Cardiac atrium fibroblast (primary cell): ENCODE results near the gene FXYD5. TPM values are rescaled to one million over a fixed set of nuclear protein-coding genes. Genes with fewer than 3 reads are reported as not detected.

Source experiments
- total RNA-seq: library from RNA; depleted of rRNA; stranded (reverse); fragments of >200 nt; gene quantifications from 2 replicates; pipeline ENCODE4 v1.2.3, GENCODE V29; 2015

The FXYD5 gene, protein sequence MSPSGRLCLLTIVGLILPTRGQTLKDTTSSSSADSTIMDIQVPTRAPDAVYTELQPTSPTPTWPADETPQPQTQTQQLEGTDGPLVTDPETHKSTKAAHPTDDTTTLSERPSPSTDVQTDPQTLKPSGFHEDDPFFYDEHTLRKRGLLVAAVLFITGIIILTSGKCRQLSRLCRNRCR
- total RNA-seq: 101 and 147 TPM in 2 replicates

DNA sequence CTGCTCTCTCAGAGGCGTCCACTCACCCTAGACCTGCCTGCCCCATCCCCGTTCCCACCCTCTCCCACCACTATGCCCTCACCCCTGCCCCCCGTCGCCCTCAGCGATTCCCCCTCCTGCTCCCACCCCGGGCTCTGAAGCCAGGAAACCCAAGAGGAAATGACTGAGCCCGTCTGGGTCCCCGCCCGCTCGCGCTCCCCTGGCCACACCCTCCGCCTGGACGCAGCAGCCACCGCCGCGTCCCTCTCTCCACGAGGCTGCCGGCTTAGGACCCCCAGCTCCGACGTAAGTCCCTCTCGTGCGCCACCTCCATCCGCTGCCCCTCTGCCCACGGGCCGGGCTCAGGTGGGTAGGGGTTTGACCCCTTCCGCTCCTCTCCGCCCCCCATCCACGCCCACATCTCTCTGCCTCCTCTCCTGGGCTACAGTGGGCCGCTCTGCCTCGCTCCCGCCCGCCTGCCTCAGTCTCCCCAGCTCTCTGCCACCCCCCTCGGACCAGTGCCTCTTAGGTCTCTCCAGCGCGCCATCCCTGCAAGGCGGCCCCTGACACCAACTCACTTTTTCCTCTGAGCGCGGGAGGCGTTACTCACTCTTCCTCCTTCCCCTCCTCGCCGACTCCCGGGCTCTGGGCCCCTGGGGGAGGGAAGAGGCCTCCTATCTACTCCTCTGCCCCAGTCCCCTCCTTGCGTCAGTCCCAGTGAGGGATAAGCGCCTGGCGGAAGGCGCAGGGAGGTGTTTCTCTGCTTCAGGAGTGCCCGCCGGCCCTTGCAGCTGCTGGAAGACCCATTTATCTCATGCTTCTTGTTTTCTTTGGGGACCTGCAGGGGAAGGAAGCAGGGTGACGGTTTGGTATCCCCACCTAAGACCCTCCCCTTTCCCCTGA, at the start of gene FXYD5:
FXYD5 (plus strand) TSS at position 211 of the 882 bp plus-strand sequence. CDS start 816 bp downstream, outside the sequence.

DNA sequence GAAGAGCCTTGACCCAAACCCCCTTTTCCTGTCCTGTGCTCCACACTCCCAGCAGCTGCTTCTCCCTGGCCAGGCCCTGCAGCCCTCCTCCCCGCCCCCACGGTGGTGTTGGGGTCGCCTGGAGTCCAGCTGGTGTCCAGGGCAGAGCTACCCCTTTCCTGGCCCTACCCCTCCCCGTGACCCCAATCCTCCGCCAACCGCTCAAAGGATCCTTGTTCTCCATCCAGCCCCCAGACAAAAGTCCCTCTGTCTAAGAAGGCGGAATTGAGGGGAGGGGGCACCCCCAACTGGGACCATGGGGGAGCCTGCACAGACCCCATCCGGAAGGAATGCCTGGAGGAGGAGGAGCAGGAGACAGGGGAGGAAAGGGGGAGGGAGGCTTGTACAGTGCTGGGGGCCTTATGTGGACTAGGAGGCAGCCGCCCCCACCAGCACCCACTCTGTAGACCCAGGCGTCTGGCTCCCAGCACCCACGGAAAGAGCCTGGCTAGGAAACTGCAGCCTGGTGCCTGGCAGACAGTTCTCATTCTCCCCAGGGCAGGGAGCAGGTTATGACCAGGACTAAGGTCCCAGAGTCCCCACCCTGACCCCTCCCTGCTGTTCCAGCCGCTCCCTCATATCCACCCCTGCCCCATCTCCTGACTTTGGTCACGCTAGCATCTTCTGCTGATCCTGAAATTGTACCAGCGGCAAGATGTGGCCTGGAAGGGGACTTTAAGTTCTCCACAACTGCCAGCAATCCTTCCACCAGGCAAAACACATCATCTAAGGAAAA, 39.2 kb upstream of the FXYD5 start, which contains the start of gene FXYD3:
FXYD3 (plus strand) TSS at position 647 of the 775 bp plus-strand sequence. CDS start 3,554 bp downstream, outside the sequence.

DNA sequence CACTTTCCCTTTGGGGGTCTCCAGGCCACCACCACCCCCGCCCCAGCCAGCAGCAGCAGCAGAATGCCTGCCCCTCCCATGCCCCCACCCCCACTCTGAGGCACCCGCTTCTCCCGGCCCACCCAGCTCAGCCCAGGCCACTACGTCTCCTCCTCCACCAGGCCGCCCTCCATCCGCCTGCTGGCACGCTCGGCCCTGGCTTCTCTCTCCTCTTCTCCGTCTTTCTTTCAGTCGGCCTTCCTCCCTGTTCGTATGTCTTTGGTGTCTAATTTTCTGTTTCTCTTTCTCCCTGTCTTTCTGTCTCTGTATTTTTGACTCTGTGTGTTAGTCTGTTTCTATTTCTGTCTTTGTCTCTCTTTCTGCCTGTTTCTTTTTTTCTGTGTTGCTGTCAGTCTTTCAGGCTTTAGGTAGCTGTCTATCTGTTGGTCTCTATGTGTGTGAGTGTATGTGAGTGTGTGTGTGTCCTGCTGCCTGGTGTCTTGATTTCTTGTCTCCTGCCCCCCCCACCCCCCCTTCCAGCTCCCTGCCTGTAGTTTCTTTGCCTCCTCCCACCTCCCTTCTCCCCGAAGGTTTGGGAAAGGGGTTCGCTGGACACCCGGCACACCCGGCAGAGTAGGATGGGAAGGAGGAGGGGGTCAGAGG, 19.8 kb upstream of the FXYD5 start, which contains the start of gene LGI4:
LGI4 (minus strand) TSS at position 459 of the 642 bp plus-strand sequence; CDS start at position 80, 379 bp downstream.

DNA sequence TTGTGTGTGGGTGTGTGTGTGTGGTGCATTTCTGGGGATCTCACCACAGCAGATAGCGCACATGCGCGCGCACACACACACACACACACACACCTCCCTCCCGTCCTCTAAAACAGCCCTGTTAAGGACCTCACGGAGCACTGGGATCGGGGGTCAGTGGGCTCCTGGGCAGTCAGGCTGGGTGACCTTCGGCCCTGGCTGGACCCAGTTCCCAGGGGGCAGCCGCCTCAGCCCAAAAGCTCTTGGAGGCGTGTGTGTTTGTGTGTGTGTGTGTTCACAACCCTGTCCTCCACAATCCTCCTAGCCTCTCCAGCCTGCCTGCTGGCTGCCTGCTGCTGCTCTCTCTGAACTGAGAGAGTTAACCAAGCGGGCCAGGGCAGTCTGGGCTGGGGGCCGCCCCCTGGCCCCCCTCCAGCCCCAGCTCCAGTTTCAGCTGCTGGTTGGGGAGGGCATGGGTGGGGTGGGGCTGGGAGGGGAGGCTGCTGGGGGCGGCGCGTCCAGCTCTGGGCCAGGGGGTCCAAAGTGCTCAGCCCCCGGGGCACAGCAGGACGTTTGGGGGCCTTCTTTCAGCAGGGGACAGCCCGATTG, 16.1 kb upstream of the FXYD5 start, which contains the start of gene FXYD1:
FXYD1 (plus strand) TSS at position 520 of the 588 bp plus-strand sequence. CDS start 1,256 bp downstream, outside the sequence.

DNA sequence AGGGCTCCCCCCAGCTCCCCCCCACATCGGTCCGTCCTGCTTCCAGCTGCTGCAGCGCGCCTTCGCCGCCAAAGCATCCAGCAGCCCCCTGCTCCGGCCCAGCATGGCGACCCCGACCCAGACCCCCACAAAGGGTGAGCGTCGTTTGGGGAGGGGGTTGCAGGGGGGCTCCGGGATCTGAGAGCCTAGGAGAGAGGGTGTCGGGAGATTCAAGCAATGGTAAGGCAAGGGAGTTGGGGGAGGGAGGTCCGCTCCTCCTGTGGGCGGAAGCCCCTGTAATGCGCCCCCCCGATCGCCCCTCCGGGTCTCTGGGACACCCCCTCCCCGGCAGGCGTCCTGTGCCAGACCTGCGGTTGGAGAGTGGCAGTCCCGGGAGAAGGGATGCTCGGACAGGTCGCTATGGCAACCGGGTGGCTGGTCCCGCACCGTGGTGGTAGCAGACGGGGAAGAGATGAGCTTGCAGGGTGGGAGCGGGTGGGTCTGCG, 11.3 kb upstream of the FXYD5 start, which contains the start of gene FXYD7:
FXYD7 (plus strand) TSS at position 25 of the 485 bp plus-strand sequence; CDS start at position 104, 79 bp downstream.

Other genes starting within 250 kb of the FXYD5 start
- 0.36 and 3.1 TPM in 2 replicates for gene ZNF30, start 227.8 kb upstream of the FXYD5 start, total RNA-seq
- gene ZNF792, start 190.5 kb upstream of the FXYD5 start, total RNA-seq: 2.9 and 3.1 TPM in 2 replicates
- gene GRAMD1A, start 154.4 kb upstream of the FXYD5 start, total RNA-seq: 51.4 and 69.8 TPM in 2 replicates
- 16.2 and 31.6 TPM in 2 replicates for gene SCN1B, start 124.3 kb upstream of the FXYD5 start, total RNA-seq
- gene HPN, start 113.0 kb upstream of the FXYD5 start, total RNA-seq: 0.49 TPM in 1 of 2 replicates, not detected in the other
- gene FXYD3, start 38.9 kb upstream of the FXYD5 start, total RNA-seq: not detected in 2 replicates
- 0.16 TPM in 1 of 2 replicates, not detected in the other for gene LGI4, start 19.7 kb upstream of the FXYD5 start, total RNA-seq
- 0.49 and 2.0 TPM in 2 replicates for gene FXYD1, start 15.9 kb upstream of the FXYD5 start, total RNA-seq
- gene FXYD7, start 11.5 kb upstream of the FXYD5 start, total RNA-seq: not detected in 2 replicates
- not detected in 2 replicates for gene FAM187B, start 74.0 kb downstream of the FXYD5 start, total RNA-seq
- 1.6 and 2.2 TPM in 2 replicates for gene LSR, start 94.3 kb downstream of the FXYD5 start, total RNA-seq
- gene USF2, start 114.2 kb downstream of the FXYD5 start, total RNA-seq: 50.9 and 53.4 TPM in 2 replicates
- gene HAMP, start 127.8 kb downstream of the FXYD5 start, total RNA-seq: not detected in 2 replicates
- gene MAG, start 137.4 kb downstream of the FXYD5 start, total RNA-seq: not detected in 2 replicates
- gene CD22, start 174.5 kb downstream of the FXYD5 start, total RNA-seq: not detected in 2 replicates
- not detected in 2 replicates for gene FFAR1, start 193.2 kb downstream of the FXYD5 start, total RNA-seq
- gene FFAR3, start 203.7 kb downstream of the FXYD5 start, total RNA-seq: not detected in 2 replicates
- not detected in 2 replicates for gene GPR42, start 216.3 kb downstream of the FXYD5 start, total RNA-seq